HG02623 (cell line): Measurements from ENCODE around the gene PHF12.
A peak's percentile ranks its signal among the peaks of the same experiment; 100 is the strongest.

Experiments
- ATAC-seq: cut with Tn5 transposase; IDR thresholded peaks from one replicate; pipeline ENCODE4 v1.9.1; 2021; ENCODE audit warnings: moderate library complexity; ENCODE audit not compliant: unreplicated experiment

Gene PHF12

DNA sequence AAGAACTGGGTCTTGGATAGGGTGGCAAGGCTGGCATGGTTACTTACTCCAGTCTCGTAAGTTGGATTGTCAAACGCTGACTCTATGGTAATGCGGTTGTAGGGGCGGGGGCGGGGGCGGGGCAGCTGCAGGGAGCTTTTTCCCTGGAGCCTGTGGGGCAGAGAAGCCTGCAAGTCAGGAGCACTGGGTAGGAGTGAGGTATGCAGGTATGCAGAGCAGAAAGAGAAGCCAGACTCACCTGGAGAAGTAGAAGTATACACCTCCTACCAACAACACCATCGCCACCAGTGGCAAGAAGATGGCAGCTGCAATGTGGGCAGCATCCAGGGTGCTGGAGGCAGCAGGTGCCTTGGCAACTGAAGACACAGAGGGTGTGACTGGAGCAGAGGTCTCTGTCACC lies 4.8 kb upstream of the PHF12 start:
- no peak for ATAC-seq

DNA sequence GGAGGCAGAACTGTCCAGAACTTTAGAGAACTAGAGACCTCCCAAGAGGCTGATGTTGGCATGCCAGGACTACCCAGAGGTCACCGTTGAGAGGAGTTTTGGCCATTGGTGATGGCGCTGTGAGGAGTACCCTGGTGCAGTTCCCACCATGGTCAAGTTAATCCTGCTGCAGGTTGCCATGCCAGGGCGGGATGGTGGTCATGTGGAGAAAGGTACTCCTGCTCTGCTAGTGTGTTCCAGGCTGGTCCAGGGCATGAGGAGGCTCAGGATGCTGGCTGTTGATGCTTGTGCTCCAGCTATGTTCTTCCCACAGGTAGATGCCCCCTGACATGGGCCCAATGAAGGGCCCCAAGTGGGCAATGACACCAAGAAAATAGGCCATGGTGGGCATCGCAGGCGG lies 4.1 kb upstream of the PHF12 start:
- ATAC-seq = no peak

DNA sequence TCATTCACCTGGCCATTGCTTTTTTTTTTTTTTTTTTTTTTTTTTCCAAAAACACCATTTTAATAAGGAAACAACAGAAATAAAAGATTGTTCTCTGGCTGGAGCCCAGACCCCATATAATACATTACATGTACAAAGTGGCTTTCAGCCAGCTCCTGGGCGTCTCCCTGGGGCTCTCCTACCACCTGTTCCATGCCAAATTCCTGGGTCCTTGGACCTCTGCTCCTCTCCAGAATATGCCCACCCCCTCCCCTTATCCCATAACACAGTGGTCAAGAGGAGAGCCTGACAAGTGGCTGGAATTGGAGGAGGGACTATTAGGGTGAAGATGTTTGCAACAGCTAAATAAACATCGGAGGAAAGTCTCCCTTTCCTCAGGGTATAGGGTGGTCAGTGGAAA lies 3.6 kb upstream of the PHF12 start:
- ATAC-seq = no peak

DNA sequence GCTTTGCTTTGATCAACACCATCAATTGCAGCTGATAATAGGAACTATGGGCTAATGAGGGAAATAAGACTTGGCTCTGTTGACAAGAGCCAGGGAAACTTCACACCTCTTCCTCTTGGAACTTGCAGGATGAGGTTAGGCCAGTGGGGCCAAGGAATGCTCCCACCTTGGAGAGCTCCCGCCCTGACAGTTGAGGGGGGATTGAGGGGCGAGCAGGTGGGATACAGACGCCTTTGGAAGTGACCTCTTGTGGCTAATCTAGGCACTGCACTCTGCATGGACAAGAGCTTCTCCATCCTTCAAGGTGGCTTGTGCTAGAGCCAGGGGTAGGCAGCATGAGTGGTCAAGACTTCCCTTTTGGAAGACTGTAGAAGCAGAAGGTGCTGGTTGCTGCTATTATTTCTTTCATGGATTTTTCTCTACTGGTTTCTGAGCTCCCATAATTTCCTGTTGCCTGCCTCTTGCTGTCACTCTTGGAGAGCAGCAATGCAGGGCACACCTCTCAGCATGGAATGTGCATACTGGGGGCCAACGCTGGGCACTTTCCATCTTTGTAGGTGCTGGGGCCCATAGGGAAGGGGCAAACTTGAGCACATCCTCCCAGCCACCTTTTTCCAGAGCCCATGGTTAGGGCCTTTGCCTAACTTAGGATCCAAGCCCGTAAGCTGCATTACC lies 2.3 kb upstream of the PHF12 start:
- no peak for ATAC-seq

DNA sequence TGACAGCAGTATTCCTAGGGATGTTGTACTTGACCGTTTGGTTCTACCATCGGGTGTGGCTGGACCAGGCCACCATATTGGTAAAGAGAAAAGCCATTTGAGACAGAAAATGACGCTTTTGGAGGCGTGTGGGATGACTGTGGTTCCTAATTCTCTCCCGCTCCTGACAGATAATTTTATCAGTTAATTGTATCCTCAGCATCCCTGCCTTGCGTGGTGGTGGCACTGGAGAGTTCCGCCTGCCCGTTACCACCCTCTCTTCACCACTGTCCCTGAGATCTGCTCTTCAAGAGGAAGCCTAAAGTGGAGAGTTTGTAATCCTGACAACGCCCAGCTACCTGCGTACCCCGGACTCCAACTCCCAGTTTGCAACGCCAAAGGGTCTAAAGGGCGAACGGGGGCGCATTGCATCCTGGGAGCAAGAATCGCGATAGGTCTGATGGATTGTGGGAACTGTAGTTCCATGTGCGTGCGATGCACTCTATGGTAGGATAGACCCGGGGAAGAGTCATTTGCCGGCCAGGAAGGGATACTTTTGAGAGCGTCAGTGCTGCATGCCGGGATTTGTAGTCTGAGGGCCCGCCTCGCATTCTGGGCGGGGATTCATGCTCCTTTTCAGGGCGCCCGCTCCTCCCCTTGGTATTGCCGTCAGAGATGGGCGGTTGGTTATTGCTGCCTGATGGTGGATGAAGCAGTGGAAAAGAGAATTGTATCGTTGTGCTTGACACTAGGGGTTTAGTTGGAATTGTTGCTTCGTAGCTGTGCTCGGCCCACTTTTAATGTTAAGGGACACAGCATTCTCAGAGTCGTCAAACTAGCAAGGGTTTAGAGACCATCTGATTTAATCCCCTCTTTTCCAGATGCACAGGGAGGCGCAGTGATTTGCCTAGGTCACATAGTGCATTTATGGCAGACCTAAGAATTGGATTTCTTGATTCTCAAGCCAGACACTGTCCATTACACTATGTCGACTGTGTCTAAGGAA lies 965 bp upstream of the PHF12 start:
- ATAC-seq = peak; percentile 53

DNA sequence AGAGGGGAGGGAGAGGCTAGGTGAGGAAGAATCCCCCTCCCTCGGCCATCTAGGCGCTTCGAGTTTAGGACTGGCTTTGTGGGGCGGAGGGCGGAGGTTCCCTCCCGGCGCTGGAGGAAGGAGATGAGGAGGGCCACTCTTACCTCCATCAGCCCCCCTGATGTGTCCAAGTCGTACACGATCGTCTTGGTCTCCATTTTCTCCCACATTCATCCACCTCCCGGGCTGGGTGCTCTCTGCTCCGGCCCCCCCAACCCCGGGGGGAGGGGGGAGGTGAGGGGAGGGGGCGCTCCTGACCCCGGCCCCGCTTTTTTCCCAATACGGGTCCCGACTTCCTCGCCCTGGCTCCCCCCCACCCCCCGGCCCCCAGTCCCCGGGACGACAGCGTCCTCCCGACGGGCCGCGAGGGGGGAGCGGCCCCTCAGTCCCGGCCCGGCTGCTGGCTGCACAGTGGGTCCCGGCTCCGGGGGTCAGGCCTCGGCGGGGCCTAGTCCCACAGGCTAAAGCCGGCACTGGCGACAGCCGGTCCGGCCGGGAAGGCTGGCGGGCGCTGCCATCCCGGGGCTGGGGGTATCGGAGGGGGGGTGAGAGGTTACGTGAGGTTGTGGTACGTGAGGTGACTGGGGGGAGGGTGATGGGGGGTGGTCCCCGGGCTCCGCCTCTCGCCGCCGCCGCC lies 428 bp downstream of the PHF12 start:
- ATAC-seq = no peak

DNA sequence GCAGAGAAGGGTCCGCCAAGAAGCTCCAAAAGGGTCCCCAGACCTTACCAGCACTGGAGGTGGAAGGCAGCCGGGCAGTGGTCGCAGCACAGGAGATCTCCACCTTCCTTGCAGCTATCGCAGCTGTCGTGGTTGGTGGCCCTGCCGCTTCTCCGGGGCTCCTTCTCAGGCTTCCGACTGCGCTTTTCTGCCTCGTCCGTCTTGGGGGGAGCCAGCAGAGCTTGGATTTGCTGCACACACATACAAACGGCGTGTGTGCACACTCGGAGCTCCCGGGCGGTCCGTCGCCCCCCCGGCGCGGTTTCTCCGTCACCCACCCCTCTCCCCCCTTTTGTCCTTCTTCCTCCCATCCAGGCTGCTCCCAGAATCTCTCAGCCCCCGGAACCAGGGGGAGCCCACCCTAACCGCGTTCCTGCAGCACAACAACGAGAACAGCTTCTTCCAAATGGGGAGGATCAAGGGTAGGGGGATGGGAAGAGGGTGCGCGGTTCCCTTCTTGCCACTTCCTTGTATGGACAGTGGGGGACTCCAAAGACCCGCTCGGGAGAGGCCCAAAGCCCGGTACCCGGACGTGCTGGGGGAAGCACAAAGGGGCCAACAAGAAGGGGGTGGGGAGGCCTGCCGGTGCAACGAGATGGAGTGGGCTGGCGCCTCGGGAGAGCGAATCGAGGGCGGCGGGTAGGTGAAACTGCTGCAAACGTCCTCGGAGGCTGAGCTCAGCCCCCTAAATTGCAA lies 1.1 kb downstream of the PHF12 start:
- ATAC-seq = no peak

DNA sequence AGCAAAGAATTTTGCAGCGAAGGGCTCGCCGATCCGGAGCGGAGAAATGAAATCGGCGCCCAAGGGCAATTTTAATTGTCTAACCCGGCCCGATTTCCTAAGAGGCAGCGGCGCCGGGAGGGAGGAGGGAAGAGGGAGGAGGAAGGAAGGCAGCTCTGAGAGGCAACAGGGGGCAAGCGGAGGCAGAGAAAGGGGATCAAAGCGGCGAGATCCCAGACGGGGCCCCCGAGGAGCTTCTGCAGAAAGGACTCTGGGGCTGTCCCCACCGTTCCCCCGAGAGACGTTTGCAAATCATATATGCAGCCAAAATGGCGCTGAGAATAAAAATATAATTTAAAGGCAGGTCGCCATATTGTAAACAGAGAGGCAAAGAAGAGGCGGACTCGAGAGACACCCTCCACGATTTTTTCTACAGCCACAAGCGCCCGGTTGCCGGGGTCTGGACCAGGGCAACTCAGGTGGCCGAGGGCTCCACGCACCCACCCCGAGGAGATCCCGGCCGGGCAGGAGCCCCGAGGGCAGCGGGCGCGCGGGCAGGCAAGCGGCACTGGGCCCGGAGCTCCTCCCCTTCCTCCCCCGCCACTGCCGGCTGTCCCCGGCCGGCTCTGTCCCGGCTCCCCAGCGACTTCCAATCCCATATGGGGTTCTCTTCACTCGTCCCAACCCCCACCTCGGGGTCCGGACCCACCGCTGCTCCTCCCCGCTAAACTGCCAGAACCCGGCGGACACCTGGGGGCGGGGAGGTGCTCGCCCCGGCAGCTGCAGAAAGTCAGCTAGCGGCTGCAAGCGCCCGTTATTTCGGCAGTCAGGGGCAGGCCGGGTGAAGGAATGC lies 1.9 kb downstream of the PHF12 start:
- ATAC-seq = no peak

DNA sequence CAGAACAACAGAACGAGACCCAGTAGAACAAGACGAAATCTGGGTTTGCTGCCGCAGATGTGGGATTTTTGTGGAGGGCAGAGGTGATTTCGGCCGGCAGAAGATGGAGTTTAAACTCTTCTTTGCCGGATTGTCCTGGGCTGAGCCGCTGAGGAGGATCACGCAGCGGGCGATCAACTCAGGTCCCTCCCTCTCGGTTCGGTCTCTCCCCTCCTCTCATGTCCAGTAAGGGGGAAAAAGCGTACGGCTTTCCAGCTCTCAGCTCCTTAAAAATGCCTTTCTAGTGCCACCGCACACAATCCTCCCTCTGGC lies 2.5 kb downstream of the PHF12 start:
- no peak for ATAC-seq

DNA sequence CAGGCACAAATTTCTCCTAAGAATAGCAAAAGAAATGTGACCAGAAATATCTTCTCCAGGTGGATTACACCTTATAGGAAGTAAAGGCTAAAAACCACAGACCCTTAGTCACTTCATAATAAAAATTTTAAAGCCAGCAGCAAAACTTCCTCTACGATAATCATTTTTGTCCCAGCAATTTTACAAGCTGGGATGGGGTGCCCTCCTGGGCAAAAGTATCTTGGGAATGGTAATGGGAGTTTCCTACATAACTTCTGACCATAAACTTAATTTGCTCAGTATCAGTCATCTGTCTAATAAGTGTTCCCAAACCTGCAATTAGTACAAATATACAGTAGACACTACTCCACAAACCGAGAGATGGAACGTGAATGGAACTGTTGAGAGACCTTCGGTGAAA lies 3.0 kb downstream of the PHF12 start:
- ATAC-seq = no peak

DNA sequence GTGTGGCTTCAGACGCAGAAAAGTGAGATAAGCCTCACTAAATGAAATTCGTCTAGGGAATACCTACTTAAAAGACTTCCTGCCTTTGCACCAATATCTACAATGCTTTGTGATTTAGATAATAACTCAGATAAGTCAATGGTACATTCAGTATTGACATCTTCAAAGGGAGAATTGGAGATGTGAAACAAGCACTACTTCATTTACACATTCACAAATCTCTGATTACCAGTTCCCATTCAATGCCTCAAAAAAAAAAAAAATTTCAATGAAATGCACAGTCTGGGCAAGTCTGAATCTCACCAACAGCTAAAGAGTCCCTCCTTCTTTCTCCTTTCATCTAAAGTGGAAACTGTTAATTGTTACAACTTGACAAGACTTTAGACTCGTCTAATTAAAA lies 3.7 kb downstream of the PHF12 start:
- no peak for ATAC-seq

DNA sequence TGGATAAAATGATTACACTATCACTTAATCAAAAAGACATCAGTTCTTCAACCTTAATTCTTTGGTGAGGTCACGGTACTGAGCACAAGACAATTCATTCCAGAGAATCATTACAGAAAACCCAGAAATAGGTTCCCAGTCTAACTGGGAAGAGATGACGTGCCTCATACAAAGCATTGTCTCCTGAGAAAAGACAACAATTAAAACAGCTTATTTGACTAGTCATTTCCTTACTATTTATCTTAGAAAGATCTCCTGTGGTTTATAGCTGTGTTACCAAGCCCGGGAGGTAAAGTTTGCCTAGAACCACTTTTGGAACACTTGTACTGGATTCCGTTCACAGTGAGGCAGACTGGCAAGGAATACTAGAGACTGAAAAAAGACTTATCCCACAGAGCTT lies 5.1 kb downstream of the PHF12 start:
- ATAC-seq = no peak

DNA sequence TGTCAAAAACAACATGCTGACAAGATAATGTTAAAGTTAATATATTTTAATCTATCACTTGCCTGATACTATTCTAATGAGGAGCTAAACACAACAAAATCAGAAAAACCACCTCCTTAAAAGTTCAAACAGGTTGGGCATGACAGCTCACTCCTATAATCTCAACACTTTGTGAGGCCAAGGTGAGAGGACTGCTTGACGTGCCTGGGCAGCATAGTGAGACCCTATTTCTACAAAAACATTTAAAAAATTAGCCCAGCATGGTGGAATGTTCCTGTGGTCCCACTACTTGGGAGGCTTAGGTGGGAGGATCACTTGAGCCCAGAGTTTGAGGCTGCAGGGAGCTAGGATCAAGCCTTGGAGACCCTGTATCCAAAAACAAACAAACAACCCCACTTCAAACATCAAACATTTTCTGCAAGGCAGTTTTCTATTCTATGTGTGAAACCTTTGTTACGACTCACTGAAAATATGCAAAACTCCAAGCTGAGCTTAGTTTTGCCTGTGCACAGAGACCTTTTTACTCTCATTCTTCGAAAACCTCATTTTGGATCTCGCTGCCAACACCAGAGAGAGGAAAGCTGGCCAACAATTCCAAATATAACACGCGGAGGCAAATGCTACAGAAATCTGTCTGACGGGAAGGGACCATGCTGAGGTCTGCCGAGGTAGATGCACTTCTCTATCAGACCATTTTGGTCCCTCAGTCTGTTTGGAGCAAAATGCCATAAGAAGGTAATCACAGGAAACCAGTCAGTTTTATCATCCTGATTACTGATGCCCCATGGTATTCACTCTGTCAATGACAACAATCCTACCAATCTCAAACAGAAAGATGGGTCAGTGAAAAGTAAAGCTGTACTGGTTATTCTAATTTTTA lies 6.2 kb downstream of the PHF12 start:
- ATAC-seq = no peak

DNA sequence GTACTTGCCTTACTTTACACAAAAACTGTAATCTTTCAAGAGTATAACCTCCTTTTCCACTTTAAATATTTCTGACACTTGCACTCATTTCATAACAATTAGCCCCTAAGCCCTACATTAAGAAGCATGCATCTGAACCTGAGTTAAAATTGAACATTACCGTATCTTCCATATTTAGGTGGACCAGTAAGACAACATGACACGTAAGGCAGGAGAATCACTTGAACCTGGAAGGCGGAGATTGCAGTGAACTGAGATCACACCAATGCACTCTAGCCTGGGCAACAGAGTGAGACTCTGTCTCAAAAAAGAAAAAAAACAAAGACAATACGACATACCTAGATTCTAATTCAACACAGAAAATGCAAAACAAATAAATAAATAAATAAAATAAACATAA lies 7.0 kb downstream of the PHF12 start:
- no peak for ATAC-seq

DNA sequence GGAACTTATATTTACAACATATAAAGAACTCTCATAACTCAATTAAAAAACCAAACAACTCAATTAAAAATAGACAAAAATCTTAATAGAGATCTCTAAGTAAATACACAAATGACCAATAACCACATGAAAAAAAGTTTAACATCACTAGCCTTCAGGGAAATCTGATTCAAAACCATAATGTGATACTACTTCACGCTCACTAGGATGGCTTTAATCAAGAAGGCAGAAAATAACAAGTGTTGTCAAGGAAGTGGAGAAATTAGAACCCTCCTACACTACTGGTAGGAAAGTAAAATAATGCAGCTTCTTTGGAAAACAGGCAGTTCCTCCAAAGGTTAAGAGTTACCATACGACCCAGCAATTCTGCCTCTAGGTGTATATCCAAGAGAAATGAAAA lies 8.4 kb downstream of the PHF12 start:
- no peak for ATAC-seq

DNA sequence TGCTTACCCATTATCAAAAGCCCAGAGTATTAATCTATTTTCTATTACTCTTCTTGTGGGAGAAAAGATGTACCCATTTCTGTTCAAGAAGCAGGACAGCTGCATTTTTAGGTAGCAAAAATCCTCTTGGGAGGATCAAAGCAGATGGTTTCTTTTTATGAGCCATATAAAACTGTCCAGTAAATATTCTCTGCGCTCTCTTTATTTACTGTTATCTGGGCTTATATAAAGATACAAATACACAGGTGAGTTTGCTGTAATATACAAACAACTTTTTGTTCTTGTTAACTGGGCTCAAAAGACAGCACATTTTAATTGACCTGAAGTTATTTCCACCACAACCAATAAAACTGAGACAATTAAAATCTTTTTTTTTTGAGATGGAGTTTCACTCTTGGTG lies 10.1 kb downstream of the PHF12 start:
- ATAC-seq = no peak

DNA sequence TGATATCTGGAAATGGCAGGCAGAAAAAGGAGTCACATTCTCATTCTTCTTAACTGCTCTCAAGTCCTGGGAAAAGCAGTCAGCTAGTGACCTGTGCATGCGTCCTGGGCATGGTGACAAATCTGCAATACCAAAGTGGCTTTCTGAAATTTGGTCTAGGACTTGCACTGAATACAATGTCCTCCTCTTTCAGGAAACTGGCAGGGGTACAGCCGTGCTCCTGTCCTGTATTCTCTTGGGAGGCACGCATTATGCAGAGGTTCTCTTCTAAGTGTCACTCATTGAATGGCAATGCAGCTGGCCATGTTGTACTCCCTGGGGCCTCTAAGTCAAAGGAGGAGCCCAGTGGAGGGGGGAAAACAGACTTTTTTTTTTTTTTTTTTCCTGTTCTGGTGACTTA lies 10.6 kb downstream of the PHF12 start:
- ATAC-seq = no peak

DNA sequence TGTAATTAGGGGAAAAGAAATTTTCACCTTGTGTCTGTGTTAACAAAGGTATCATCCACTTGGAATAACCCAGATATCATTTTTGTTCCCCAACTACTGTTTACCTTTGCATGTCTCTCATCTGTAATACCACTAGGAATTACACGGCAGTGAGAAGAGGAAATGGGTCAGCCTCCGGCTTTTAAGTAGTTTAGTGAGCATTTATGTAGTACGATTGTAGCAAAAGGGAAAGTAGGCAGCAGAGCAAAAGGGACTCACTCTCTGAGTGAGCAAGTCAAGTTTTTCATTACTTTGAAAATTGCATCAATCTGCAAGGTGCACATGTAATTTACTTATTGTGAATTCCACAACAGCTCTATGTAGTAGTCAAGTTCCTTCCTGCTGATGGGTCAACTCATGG lies 11.2 kb downstream of the PHF12 start:
- ATAC-seq = no peak

DNA sequence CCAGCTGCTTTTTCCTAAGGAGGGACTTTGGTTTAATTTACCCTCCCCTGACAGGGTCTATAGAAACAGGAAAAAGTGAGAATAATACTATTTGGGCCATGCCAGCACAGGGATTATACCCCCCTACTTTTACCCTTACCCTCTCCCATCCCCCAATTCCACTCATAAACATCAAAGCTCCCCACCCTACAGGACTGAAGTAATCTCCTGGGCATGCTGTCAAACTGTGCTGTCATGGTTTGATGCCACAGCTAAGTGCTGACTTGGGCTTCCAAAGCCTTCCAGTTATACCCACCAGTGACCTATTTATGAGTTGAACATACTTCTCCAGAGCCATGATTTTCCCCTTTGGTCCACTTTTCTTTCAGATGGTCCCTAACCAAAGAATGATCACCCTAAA lies 12.8 kb downstream of the PHF12 start:
- ATAC-seq = no peak
